ENCODE measurements around the gene APOA1. TPM values are rescaled to one million over a fixed set of nuclear protein-coding genes. Genes with fewer than 3 reads are reported as not detected.

Gene APOA1
- polyA plus RNA-seq, 1 of the 3 experiments (the other 2 are of a cell fraction) = 0.20 TPM

DNA sequence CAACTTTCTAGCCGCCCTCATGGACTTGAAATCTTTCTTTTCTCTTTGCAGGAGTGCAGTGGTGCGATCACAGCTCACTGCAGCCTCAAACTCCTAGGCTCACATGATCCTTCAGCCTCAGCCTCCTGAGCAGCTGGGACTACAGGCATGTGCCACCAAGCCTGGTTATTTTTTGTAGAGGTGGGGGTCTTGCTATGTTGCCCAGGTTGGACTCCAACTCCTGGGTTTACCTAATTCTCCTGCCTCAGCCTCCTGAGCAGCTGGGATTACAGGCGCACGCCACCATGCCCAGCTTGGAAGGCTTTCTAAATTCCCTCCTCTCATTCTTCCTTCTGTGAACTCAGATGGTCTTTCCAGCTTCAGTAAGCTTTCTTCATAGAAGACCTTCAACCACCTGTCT lies 4.7 kb upstream of the APOA1 start (continued):
- TF ChIP-seq, protein P1, sequence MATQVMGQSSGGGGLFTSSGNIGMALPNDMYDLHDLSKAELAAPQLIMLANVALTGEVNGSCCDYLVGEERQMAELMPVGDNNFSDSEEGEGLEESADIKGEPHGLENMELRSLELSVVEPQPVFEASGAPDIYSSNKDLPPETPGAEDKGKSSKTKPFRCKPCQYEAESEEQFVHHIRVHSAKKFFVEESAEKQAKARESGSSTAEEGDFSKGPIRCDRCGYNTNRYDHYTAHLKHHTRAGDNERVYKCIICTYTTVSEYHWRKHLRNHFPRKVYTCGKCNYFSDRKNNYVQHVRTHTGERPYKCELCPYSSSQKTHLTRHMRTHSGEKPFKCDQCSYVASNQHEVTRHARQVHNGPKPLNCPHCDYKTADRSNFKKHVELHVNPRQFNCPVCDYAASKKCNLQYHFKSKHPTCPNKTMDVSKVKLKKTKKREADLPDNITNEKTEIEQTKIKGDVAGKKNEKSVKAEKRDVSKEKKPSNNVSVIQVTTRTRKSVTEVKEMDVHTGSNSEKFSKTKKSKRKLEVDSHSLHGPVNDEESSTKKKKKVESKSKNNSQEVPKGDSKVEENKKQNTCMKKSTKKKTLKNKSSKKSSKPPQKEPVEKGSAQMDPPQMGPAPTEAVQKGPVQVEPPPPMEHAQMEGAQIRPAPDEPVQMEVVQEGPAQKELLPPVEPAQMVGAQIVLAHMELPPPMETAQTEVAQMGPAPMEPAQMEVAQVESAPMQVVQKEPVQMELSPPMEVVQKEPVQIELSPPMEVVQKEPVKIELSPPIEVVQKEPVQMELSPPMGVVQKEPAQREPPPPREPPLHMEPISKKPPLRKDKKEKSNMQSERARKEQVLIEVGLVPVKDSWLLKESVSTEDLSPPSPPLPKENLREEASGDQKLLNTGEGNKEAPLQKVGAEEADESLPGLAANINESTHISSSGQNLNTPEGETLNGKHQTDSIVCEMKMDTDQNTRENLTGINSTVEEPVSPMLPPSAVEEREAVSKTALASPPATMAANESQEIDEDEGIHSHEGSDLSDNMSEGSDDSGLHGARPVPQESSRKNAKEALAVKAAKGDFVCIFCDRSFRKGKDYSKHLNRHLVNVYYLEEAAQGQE (IDR thresholded peaks at IDR 0.05; ENCODE audit: low read depth, low read length) = no peak
- no peak for TF ChIP-seq NRF1 (IDR thresholded peaks at IDR 0.05; ENCODE audit: low read depth, low read length)
- no peak for TF ChIP-seq CHD2 (IDR thresholded peaks at IDR 0.05; ENCODE audit: low read length, partially characterized antibody)
- TF ChIP-seq EP300 (IDR thresholded peaks at IDR 0.05; ENCODE audit: borderline replicate concordance in 1 of 2, low read depth in 1 of 2, low read length in 1 of 2) = no peak
- no peak for TF ChIP-seq POLR2AphosphoS5 (IDR thresholded peaks at IDR 0.05; ENCODE audit: low read depth, low read length)
- TF ChIP-seq SIN3A (IDR thresholded peaks at IDR 0.05; ENCODE audit: borderline replicate concordance, low read depth, low read length) = no peak
- no peak for TF ChIP-seq SMC3 (IDR thresholded peaks at IDR 0.05; ENCODE audit: low read depth, low read length)
- TF ChIP-seq TAF1 (IDR thresholded peaks at IDR 0.05; ENCODE audit: borderline replicate concordance, low read depth, low read length) = no peak
- TF ChIP-seq TCF12 (IDR thresholded peaks at IDR 0.05) = no peak
- no peak for TF ChIP-seq ELF1 (IDR thresholded peaks at IDR 0.05)
- TF ChIP-seq, protein P2, sequence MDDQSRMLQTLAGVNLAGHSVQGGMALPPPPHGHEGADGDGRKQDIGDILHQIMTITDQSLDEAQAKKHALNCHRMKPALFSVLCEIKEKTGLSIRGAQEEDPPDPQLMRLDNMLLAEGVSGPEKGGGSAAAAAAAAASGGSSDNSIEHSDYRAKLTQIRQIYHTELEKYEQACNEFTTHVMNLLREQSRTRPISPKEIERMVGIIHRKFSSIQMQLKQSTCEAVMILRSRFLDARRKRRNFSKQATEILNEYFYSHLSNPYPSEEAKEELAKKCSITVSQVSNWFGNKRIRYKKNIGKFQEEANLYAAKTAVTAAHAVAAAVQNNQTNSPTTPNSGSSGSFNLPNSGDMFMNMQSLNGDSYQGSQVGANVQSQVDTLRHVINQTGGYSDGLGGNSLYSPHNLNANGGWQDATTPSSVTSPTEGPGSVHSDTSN (IDR thresholded peaks at IDR 0.05) = no peak

DNA sequence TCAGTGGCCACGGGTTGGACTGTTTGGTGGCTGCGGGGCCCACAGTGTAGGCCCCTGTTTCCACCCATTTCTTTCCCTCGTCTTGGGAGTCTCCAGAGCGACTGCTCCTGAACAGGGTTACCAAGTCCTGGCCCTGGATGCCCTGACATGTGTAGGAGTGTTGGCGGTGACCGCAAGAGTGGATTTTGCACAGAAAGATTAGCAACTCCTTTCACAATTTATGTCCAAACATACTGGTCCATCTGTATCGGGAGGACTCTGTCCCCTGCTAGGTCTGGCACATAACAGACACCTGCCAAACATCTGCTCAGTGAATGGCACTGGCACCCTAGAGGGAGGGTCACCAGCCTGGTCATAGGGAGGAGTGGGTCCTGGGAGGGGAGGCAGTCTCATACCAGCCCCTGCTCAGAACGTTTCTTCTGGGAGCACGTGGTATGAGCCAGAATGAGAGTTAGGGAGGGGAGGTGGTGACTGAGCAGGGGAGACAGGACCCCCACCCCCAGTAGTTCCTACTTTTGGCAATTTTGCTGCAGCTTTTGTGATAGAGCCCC lies 3.4 kb upstream of the APOA1 start:
- H3K4me3 ChIP-seq (ENCODE audit: low read depth in 2 of 2, low read length in 1 of 2) = no peak overlapping the region
- no peak overlapping the region for H2AFZ ChIP-seq (ENCODE audit: low read depth)
- peaks cover 0 to 16% of the 10 kb centered on the region in 2 experiments; a peak in 1 of 4 replicates for H3K4me1 ChIP-seq (ENCODE audit: control insufficient read depth in 1 of 2, insufficient read depth in 2 of 2, low read depth in 1 of 2, low read length in 1 of 2)
- no peak for DNase-seq
- ChIA-PET CTCF (interaction anchor here (0.7 kb wide), 1 partner anchor 39 kb away, joined by 3 read pairs; no protein-coding TSS in a partner anchor), POLR2A (no interaction called here)
- H3K36me3 ChIP-seq (replicated peaks in 1 of 2; ENCODE audit: control insufficient read depth in 1 of 2, insufficient read depth in 2 of 2, low read length in 1 of 2) = peaks cover 5 to 23% of the 10 kb centered on the region in 2 experiments
- no peaks in the 10 kb centered on the region for H3K27me3 ChIP-seq (ENCODE audit: insufficient read depth)
- H4K20me1 ChIP-seq (ENCODE audit: insufficient read depth) = no peaks in the 10 kb centered on the region
- H3K9ac ChIP-seq = no peak overlapping the region
- H3F3A ChIP-seq (replicated peaks; ENCODE audit: insufficient read depth) = no peaks in the 10 kb centered on the region
- H3K9me2 ChIP-seq = no peaks in the 10 kb centered on the region
- H3K9me3 ChIP-seq = no peaks in the 10 kb centered on the region
- no peak overlapping the region for H3K4me2 ChIP-seq
- H3K27ac ChIP-seq (ENCODE audit: low read depth in 2 of 2, low read length in 1 of 2) = no peak overlapping the region
- H3K79me2 ChIP-seq (ENCODE audit: insufficient read depth) = no peaks in the 10 kb centered on the region
- 87% methylated on average over 8 of the region's 9 CpGs for WGBS (ENCODE audit: low lambda C conversion rate)
- no peak for TF ChIP-seq YY1 (IDR thresholded peaks at IDR 0.05; ENCODE audit: low read depth)
- TF ChIP-seq, protein P2 (IDR thresholded peaks at IDR 0.05) = no peak
- TF ChIP-seq RAD21 (IDR thresholded peaks at IDR 0.05; ENCODE audit: low read length) = no peak
- TF ChIP-seq NRF1 (IDR thresholded peaks at IDR 0.05; ENCODE audit: low read depth, low read length) = no peak
- TF ChIP-seq MXI1 (IDR thresholded peaks at IDR 0.05; ENCODE audit: low read depth, low read length) = no peak
- no peak for TF ChIP-seq RFX5 (IDR thresholded peaks at IDR 0.05; ENCODE audit: low read length)
- no peak for TF ChIP-seq GATA2 (CRISPR knock-in tag; IDR thresholded peaks at IDR 0.05)
- TF ChIP-seq TAF1 (IDR thresholded peaks at IDR 0.05; ENCODE audit: borderline replicate concordance, low read depth, low read length) = no peak
- no peak for TF ChIP-seq RCOR1 (IDR thresholded peaks at IDR 0.05; ENCODE audit: low read length)
- TF ChIP-seq, protein P3, sequence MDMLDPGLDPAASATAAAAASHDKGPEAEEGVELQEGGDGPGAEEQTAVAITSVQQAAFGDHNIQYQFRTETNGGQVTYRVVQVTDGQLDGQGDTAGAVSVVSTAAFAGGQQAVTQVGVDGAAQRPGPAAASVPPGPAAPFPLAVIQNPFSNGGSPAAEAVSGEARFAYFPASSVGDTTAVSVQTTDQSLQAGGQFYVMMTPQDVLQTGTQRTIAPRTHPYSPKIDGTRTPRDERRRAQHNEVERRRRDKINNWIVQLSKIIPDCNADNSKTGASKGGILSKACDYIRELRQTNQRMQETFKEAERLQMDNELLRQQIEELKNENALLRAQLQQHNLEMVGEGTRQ (IDR thresholded peaks at IDR 0.05; ENCODE audit: borderline replicate concordance, low read depth, low read length) = no peak
- no peak for TF ChIP-seq CHD2 (IDR thresholded peaks at IDR 0.05; ENCODE audit: low read length, partially characterized antibody)
- TF ChIP-seq, protein P4, sequence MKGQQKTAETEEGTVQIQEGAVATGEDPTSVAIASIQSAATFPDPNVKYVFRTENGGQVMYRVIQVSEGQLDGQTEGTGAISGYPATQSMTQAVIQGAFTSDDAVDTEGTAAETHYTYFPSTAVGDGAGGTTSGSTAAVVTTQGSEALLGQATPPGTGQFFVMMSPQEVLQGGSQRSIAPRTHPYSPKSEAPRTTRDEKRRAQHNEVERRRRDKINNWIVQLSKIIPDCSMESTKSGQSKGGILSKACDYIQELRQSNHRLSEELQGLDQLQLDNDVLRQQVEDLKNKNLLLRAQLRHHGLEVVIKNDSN (IDR thresholded peaks at IDR 0.05; ENCODE audit: borderline replicate concordance, low read depth) = no peak
- TF ChIP-seq, protein P1 (IDR thresholded peaks at IDR 0.05; ENCODE audit: low read depth, low read length) = no peak
